GM19193 (cell line): Measurements from ENCODE around the gene NWD2.

Experiments used
- POLR2A ChIP-seq: IDR thresholded peaks from 4 replicates; pipeline ENCODE4 v1.6.1; 2011; ENCODE audit not compliant: insufficient read depth, insufficient read length; ENCODE audit errors: extremely low read depth

NWD2 gene

DNA sequence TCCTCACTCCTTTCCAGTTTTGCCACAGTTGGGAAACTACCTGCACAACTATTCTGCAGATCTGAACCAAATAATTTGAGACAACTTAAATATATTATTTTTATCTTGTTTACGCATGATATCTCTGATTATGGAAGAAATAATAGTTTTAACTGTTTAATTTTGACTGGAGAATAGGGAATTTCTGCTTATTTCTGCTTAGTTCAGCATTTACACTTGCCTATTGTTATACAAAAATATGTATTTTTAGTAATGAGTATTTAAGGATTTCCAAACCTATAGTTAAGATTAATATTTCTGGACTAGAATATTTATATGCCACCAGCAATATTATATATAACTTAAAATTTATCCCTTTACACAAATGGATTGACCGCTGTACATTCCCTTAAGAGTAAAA is 125.5 kb downstream of the NWD2 start:
- TF ChIP-seq POLR2A, result no peak

DNA sequence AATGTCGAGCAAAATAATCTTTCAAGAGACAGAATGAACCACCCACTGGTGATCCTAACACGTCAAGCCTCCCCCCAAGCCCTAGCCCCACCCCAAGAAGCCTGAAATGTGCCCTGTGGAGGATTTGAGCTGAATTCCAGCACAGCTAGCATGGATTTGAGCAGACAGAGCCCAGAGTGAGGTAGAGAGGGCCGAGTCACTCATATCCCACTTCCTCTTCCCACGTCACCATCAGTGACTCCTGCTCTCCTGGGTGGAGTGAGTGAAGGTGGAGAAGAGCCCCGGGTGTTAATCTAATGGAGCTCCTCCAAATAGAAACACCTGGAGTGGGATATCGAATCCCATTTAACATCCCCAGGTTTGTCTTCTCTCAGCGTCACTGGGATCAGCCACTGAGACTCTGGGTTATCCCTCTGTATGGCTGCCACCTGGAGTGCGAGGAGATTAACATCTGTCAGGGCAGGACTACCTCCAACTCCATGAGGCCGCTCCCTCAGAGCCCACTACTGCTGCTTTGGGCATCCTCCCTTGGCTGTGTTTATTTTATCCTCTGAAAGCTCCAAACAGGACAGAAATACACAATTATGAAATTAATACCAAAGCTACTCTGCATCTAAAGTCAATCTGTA is 136.6 kb downstream of the NWD2 start:
- TF ChIP-seq POLR2A, result no peak

DNA sequence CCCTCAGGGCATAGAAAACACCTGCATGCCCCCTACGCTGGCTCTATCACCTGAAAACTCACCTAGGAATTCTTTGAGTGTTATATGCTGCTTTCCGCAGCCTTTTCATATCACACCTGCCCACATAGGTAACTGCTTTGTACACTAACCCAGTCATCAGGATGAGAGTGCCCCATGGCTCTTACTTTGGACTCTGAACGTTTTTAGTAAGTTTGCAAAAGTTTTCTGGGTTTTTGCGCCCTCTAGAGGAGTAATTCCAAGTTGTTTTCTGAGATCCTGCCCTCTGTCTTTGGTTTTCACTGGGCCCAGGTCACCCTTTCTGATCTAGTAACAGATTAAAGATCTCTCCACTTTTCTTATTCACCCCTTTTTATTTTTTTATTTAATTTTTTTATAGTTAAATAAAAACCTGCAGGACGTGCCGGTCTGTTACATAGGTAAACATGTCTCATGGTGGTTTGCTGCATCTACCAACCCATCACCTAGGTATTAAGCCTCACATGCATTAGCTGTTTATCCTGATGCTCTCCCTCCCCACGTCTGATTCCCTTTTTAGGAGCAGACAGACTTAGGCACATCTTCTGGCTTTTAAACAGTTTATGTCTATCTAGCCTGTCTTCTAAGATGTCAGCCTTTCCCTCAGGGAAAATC is 139.2 kb downstream of the NWD2 start:
- TF ChIP-seq POLR2A, result no peak

DNA sequence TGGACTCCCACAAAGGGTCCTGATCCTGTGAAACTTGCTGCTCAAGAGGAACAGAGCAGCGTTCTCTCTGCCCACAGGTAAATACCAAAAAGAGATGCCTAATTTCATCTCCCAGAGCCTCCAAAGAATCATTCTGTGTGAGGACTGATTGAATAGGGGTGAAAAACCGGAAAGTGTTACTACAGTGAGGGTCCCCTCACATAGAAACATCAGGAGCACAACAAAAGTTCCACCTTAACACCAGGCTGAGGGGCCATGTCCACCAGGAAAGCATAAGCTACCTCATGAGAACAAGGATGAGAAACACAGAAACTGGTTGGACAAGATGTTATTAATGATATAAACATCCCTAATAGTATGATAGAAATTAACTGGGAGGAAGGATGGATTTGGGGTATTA is 140.9 kb downstream of the NWD2 start:
- TF ChIP-seq POLR2A, result no peak

DNA sequence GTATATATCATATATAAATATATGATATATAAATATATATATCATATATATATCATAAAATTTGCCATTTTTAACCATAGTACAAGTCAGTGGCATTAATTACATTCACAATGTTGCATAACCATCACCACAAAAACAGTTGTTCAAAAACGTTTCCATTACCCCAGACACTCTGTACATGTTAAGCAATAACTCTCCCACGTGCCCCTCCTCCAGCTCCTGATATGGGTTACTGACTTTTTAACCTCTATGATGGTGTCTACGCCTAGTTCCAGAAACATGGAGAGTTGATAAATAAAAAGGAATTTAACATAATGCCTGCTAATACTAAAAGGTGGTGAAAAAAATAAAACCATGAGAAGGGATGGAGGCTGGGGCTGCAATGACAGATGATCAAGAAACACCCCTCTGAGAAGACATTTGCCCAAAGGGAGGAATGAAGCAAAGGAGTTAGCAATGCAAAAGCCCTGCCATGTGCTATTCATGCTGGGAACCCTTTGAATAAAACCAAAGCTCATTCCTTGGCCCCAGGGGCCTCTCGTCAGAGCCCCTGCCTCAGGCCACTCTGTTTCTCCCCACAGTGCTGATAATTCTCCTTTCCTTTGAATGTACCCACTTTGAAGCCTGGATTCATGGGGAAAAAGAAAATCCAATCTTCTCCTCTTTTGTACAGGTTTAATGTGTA is 144.3 kb downstream of the NWD2 start:
- no peak for TF ChIP-seq POLR2A

DNA sequence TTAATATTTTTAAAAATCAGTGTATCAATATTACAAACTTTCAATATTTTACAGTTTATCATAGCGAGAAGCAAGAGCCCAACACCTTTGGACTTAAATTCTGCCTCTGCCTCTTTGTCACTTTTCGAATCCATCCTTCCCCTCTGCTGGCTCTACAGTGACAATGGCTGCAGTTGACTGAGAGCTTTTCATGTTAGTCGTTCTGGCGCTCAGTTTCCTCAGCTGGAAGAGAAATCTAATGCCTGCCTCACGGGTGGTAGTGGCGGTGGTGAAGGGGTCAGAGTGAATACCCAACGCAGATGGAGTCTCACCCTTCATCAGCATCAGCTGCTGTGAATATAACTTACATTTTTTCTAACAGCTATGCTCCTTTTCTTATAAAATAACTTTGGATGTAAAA is 144.8 kb downstream of the NWD2 start:
- TF ChIP-seq POLR2A, result no peak

DNA sequence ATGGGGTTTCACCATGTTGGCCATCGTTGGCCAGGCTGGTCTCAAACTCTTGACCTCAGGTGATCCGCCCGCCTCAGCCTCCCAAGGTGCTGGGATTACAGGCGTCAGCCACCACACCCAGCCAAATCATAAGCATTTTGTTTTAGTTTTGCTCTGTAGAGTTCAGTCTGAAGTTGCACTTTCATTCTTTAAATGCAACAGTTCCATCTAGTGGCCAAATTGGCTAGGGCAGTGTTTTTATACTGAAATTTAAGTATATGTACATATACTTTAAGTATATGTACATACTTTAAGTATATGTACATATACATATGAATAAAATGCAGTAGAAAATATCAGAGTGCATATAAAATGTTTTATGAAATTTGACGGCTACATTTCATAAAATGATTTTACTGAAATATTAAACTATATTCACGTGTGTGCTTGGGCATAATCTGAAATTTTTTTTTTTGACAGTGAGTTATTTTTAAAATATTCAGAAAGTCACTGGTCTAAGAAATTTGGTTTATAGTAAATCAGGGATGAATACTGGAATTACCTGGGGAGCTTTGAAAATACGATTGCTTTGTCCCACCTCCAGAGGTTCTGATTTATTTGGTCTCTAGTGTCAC is 145.5 kb downstream of the NWD2 start:
- no peak for TF ChIP-seq POLR2A

DNA sequence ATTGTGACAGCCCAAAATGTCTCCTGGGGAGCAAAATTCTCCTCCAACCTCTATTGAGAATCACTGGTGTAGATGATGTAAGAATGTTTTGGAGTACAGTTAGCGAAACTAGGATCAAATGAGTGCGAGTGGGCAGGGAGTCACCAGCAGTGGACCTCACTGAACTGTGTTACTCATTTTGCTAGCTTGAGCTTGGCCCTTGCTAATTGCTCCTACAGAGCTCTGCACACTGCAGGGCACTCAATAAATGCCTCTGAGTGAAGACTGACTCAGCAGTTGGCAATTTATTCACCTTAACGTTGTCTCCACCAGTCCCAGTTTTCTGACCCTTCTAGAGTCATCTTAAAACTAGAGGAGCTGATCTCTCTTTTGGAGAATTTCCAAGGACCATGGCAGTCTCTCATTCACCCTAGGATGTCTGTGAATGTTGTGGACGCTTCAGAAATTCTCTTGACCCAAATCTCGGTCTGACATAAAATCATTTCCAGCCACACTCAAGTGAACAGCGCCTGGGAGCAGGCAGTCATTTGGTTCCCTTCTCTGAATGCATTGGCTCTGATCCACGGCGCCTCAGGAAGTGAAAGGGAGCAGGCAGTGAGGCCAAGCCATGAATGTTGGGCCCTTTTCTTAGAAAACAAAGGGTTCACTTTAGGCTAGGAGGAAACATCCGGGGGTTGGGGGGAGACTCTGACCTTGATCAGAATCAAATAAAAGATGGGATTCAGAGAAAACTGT is 148.1 kb downstream of the NWD2 start:
- no peak for TF ChIP-seq POLR2A

DNA sequence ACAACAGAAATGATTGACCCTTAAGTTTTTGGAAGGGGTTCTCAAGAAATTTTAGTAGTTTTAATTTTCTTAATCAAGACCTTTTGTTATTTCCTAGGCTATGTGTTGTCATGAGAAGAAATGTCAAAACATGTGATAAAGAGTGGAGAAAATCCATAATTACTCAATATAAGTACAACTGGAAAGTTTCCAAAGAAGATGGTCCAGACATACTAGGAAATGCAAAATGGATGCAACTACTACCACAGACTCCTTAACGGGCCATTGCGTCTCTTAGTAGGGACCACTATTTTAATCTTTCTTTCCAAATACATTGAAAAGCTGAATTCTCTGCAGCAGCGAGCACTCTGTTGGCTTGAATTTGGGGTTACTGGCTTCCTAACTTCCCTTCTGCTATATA is 148.8 kb downstream of the NWD2 start:
- no peak for TF ChIP-seq POLR2A

DNA sequence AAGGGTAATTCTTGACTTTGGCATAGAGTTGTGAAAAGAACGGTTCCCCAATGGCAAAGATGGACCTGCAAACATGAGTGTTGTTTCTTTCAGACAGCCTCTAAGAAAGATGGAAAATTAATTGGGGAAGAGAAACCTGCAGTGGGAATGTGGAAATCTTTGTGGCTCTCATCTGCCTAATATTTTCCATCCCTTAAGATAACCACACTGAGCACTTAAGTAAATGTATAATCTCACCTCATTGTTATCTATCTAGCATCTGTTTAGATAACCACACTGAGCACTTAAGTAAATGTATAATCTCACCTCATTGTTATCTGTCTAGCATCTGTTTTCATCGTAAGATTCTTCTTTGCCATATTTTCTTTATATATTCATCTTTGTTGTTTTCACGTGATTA is 149.3 kb downstream of the NWD2 start:
- no peak for TF ChIP-seq POLR2A

DNA sequence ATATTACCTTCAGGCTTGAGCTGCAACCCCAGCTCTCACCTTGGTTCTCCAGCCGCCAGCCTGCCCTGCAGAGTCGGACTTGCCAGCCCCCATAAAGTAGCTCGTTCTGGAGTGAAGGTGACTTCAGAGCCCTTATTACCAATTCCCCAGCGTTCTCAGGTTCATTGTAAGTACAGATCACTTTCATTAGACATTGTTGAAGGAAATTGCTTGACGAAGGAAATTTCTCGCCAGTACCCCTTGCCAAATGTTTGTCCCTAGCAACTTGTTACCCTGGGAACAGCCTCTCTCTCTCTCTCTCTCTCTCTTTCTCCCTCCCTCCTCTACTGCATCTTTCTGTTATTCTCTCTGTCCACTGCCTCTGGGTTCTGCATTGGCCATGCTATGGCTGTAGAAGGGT is 153.0 kb downstream of the NWD2 start:
- no peak for TF ChIP-seq POLR2A

DNA sequence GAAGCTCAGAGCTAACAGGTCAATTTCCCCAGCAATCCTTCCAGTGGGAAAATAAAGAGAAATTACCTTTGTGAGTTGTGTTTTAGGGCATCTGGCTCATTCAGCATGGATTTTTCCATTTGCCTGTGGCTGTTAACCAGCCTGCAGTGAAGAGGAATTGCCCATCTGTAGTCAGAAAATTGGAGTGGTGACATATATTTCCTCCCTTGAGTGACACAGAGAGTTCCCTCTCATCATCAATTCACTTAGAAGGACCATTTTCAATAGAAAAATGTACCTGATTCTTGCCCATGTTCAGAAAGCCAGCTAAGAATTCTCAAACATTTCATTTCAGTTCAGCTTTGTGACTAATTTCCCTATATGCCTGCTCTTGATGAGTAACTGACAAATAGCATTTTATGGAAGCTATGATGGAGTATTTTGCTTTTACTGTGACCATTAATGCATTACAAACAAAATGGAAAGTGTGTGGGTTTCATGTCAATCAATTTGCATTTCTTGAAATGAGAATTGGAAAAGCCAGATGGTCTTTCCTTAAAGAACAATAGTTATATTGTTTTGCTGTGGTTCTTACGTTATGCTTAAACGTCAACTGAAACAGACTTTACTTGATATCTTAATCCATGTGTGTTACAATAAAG is 155.8 kb downstream of the NWD2 start:
- TF ChIP-seq POLR2A, result no peak

DNA sequence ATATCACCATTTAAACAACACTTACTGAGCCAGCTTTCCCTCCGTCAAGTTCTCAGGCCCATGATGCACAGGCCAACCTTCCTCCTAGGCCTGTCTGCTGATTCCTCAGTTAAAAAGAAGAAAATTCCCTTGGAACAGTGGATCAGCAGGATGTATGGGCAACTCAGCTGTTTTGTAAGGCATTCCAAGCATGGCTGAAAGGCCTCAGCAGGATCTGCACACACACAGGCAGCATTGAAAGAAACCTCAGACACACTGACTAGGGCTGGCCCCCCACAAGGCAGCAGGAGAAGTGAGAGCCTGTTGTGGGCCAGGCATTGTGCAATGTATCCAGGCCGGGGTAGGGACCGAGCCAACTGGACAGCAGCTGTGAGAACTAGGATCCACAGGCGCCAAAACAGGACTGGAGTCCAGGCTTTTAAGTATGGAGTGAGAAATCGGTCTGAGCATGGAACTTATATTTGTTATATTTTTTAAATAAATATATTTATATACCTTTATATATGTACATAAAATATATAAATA is 171.4 kb downstream of the NWD2 start:
- TF ChIP-seq POLR2A, result no peak

DNA sequence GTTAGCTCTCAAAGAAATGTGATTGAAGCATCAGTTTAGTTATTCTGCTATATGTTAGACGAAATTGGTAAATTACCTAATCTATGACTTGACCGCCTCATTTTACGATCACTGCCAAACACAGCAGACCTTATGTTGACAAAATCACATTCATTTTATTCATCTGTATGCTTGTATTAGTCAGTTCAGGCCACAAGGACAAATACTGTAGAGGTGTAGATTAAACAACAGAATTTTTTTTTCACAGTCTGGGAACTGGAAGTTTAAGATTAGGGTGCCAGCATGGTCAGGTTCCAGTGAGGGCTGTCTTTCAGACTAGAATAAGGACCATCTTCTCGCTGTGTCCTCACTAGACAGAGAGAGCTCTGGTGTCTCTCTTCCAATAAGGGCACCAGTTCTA is 177.1 kb downstream of the NWD2 start:
- TF ChIP-seq POLR2A, result no peak

DNA sequence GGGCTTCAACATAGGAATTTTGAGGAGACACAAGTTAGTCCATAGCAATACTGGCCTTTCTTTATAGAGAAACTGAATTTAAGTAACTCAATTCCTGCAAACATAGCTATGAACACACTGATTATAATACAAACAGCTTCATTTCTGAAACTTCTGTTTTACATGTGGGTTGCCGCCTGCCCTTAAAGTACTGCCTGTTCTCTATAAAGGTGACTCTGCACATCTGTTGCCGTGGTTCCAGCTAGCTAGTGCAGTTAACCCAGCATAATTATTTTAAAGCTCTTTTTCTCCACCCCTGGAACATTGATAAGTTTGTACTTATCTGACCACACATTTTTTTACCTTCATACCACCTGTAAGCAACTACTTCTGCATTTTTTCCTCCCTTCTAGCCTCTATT is 177.6 kb downstream of the NWD2 start:
- TF ChIP-seq POLR2A, result no peak

DNA sequence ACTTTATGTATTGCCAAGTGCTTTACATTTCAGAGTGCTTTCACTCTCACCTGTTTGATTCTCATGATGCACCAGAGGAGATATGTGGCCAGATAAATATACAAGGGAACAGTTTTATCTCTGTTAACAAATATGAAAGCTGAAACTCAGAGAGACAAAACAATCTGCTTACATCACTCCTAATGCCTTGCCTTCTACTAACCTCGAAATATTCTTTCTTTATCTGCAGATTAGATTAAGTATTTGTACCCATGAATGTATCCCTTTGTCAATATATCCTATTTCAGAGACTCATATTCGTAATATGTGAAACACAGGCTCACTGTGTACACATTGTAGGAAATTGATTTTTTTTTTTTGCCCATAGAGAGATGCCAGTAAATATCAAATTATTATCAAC is 178.1 kb downstream of the NWD2 start:
- TF ChIP-seq POLR2A, result no peak
